GM21717 (cell line): ENCODE data around the gene GCGR.
A peak's percentile ranks its signal among the peaks of the same experiment; 100 is the strongest.
"Not testable (repeated sequence)": the region's sequence is repeated elsewhere in the genome, so short reads cannot be mapped to it uniquely, and the experiment has no call there.

Experiments used
- ATAC-seq: cut with Tn5 transposase; IDR thresholded peaks from one replicate; pipeline ENCODE4 v1.9.1; 2021; ENCODE audit warnings: mild to moderate bottlenecking, moderate library complexity; ENCODE audit not compliant: unreplicated experiment

Gene GCGR

DNA sequence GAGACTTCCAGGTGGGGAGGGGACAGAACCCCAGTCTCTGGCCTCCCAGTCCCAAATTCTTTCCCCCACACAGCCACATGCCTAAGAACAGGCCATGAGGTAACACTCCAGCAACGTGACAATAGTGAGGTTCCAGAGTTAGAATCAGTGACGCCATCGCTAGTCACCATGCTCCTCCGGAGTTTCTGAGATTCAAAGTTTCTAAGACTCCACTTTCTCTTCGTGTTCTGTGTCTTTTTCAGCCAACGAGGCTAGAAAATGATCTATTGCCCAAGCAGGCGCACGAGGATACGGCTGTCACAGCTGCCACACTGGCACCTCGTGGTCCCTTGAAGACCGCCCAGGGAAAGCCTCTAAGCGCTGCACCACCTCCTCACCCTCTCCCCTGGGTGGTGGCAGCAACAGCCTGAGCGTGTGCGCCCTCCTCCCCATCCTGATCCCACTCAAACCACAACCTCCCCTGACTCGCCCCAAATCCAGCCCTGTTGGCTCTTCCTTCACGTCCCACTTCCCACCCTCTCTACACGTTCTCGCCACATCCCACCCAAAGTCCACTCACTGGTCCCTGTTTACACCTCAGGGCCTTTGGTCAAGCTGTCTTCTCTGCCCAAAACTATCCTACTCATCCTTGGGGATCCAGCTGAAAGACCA is 28.1 kb downstream of the GCGR start:
- peak; percentile 7 for ATAC-seq

DNA sequence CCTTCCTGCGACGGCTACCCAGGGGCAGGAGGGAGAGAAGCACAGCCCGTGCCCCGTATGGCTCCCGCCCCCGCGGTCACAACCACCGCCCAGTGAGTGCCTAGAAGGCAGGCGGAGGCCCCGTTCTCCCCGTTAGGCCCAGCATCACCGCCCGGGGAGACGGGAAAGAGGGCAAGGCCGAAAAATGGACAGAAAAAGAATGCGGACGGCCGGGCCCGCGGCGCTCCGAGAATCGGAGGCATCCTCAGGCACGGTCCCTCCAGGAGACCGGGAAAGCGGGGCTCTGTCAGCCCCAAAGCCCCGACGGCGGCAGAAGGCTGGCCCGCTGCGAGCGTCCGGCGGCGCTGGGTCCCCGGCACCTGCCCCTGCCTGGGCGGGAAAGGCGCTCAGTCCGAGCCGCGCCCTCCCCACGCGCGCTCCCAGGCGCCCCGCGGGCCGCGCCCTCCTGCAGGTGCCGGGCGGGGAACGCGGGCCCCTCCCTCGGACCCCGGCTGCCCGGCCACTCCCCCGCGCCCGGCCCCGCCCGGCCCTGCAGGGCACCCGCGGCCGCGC is 28.7 kb downstream of the GCGR start:
- ATAC-seq = peak; percentile 53

- ATAC-seq = peak; percentile 50
These were observed 29.4 kb downstream of the GCGR start, which contains the start of gene MCRIP1 for GRCh38 chr17:81833160-81833920. TSS of gene MCRIP1 (minus strand) at chr17:81833291. CDS start at chr17:81824506, 8,785 bp downstream.

DNA sequence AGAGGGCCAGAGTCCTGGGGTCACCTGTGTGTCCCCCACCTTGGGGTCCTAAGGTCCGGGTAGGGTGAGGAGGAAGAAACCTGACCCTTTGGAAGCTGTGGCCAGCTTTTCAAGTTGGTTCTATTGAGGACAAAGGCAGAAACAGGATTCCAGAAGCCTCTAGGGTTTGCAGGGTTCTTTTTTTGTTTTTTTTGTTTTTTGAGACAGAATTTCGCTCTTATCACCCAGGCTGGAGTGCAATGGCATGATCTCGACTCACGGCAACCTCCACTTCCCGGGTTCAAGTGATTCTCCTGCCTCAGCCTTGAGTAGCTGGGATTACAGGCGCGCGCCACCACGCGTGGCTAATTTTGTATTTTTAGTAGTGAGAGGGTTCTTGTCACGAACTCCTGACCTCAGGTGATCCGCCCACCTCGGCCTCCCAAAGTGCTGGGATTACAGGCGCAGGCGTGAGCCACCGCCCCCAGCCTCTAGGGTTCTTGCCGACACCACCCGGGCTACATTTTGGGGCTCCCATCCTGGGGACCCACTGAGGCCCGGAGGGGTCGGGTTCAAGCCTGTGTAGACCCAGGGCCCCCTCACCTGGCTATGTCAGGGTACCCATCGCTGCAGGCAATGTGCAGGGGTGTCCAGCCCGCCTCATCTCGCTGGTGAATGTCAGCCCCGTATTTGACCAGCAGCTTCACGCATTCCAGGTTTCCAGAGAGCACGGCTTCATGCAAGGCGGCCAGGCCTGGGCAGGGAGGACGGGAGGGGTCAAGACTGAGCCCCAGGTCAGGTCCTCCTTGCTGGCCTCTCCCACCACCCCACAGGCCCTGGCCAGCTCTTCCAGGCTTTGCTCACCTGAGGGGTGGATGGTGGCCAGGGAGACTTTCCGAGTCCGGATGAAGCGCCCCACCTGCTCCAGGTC is 30.2 kb downstream of the GCGR start:
- ATAC-seq = no peak

- no peak for ATAC-seq
These were observed 30.9 kb downstream of the GCGR start, which contains the start of gene PPP1R27 for GRCh38 chr17:81834831-81835267. TSS of gene PPP1R27 (minus strand) at chr17:81835050. CDS start at chr17:81834953, 97 bp downstream.

- ATAC-seq = no peak
These were observed 33.7 kb downstream of the GCGR start for GRCh38 chr17:81837641-81838040.

- no peak for ATAC-seq
These were observed 34.9 kb downstream of the GCGR start for GRCh38 chr17:81838753-81839255.

DNA sequence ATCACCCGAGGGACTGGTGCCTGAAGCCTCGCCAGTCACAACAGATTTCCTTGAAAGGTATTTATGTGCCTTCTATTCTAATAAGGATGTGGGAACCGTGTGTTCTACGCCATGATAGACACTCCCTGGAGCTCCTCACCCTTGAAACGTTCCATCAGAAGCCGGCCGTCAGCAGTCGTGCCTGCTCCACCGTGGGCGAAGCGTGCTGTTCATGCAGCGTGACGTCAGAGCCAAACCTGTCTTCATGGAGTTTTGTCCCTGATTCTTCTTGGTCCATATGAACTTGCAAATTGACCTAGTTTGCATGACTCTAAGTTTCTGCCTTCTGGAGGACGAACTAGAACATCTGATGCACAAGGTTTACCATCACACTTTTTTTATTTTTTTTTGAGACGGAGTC is 35.4 kb downstream of the GCGR start:
- ATAC-seq = no peak

GRCh38 chr17:81840059-81840458 is 36.1 kb downstream of the GCGR start:
- ATAC-seq = not testable (repeated sequence)

DNA sequence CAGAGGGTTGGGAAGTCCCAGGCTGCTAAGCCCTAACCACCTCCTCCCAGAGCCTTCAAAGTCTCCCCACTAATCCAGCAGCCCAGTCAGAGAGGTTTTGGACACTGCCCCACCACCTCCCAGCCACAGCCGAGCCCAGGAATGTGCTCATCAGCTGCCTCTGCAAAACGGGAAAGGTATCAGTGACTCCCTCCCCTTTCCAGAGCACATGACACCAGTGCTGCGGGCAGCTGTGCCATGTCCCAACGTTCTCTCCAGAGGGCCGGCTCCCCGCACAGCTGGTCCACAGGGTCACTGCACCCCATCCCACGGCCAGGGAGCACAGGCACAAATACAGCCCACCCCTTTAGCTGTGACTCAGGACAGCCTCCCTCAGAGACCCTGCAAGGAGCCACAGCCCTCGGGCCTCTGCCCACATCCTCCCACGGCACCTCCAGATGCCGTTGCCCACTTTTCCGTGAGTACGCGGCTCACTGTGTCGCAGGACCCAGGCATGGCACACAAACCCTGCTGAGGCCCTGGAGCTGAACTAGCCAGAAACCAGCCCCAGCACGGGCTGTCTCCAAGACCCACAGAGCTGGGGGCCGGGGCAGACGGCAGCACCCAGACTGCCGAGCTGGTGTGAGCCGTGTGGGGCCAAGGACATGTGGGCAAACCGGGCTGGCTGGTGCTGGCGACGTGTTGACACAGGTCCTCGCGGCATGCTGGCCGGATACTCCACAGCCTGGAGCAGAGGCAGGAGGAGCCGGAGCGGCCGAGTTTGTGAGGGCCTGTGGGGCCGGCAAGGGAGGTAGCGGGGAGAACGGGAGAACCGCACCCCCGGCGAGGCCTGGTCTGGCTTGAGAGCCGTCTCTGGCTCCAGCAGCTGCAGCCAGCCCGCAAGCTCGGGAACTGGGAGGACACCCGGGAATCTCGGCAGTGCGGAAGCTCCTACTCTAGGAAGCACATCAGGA is 37.2 kb downstream of the GCGR start:
- ATAC-seq = no peak

GRCh38 chr17:81841866-81842265 is 37.9 kb downstream of the GCGR start:
- no peak for ATAC-seq

GRCh38 chr17:81842378-81842724 is 38.4 kb downstream of the GCGR start:
- ATAC-seq = no peak

DNA sequence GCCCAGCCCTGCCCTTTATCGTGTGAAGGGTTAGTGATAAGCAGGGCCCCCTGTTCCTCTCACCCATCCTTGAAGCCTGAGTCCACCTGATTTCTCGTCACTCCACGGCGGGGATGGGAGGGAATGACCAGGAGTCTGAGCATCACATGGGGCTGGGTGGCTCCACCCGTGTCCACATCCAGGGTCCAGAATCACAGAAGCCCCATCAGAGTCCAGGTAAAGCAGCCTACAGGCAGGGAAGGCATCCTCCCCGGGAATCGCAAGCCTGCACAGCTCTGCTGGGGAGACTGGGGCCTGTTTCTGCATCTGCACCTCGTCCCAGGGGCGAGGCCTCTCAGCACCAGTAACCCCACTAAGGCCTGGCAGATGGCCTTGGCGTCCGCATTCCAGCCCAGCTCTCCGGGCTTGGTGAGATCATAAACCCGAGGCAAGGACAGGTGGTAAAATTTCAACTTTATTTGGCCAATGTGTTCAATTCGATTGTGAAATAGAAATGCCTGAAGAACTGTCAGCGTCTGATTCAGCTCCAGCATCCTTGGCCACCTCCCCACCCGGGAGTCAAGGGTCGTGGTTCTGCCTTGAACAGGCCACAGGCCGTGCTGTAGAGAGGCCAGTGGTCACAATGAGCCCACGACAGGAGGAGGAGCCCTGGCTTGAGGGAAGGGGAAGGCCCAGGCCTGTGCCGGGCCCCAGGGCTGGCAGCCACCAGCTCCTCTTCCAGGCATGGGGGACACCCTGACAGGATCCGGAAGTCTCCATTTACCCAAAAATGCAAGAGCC is 39.0 kb downstream of the GCGR start:
- ATAC-seq = no peak

GRCh38 chr17:81843713-81844326 is 39.9 kb downstream of the GCGR start:
- ATAC-seq = no peak

- no peak for ATAC-seq
These were observed 40.4 kb downstream of the GCGR start for GRCh38 chr17:81844327-81844851.

- ATAC-seq = no peak
These were observed 40.9 kb downstream of the GCGR start for GRCh38 chr17:81844887-81845286.

DNA sequence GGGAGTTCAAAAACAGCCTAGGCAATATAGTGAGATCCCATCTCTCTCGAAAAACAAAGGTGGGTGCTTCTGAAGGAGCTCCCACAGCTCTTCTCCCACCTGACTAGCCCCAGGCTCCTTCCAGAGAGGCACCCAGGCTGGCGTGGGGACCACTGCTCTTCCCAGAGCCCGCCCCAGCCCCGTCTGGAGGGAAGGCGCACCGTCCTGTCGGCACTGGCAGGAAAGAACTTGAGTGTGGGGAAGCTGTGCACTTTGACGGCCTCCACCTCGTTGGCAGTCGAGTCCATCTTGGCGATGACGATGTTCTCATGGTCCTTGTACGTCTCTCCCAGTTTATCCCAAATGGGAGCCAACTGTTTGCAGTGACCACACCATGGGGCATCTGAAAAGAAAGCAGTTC is 41.4 kb downstream of the GCGR start:
- no peak for ATAC-seq
